HG03139 (cell line): Measurements from ENCODE around the gene VPS51.

ENCODE experiments used
- ATAC-seq: cut with Tn5 transposase; IDR thresholded peaks from one replicate; pipeline ENCODE4 v1.9.1; 2021; ENCODE audit not compliant: unreplicated experiment

VPS51 gene

GRCh38 chr11:65095974-65096806, at the start of gene VPS51:
Gene VPS51, plus strand, starts transcription at chr11:65096214. Its CDS starts 37 bp downstream, at chr11:65096251.
- peak; percentile 65 for ATAC-seq

DNA sequence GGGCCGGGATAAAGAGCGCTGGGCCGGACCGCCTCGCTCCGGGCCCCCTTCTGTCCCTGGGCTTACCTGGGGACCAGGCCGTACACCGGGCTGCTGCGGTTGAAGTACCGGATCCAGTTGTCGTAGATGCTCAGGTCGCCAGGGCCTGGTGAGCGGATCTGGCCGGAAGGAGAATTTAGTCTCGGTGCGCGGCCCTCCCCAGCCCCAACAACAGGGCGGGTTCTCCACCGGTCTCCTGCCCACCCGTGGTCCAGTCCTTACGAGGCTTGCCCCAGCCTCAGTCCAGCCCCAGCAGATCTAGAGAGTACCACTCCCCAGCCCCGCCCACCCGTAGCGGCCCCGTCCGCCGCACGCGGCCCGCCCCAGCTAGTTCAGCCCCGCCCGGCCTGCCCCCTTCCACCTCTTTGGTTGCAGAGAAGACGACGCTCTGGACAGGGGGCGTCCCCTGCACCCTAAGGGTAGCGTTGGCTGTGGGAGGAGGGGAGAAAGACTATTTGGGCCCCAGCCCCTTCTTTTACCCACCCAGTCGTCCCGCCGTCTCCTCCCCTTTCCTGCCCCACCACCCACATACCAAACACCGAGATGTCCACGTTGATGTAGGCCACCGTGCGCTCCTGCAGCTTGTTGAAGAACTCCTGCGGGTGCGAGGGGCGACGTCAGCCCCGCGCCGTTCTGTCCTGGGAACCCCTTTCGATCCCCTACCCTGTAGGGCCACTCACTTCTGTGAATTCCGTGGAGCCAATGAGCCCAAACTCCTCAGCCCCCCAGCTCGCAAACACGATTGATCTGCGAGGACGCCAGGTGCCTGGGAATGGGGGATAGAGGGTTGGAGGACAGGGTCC, 48.2 kb upstream of the VPS51 start:
- ATAC-seq: no peak

- ATAC-seq: no peak
Measured at GRCh38 chr11:65051398-65051858, 44.6 kb upstream of the VPS51 start.

- no peak for ATAC-seq
Measured at GRCh38 chr11:65053827-65054508, 42.0 kb upstream of the VPS51 start.

DNA sequence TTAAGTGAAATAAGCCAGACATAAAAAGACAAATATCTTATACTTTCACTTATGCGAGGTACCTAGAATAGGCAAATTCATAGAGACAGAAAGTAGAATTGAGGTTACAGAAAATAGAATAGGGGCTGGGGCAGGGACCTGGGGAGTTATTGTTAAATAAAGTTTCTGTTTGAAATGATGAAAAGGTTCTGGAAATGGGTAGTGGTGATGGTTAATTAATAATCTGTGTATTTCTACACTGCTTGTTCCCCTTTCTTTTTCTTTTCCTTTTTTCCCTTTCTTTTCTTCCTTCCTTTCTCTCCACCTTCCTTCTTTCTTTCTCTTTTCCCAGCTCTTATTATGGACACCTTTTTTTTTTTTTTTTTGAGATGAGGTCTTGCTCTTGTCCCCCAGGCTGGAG, 40.5 kb upstream of the VPS51 start:
- no peak for ATAC-seq

DNA sequence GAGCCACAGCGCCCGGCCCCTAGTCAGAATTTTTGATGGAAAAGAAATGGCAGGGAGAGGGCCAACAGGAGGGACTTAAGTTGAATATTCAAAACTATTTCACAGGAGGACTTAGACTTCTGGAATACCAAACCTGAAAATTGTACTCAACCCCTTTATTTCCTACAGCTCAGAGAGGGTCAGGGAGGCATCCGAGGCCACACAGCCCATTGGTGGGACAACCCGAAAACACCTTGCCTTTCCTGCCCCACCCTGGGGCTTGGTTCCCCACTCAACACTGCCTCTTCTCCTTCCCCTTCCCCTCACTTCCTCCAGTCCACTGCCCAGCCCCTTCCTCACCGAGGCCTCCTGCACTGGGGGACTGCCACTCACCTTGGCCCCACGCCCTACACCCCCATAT, 39.0 kb upstream of the VPS51 start:
- ATAC-seq: no peak

DNA sequence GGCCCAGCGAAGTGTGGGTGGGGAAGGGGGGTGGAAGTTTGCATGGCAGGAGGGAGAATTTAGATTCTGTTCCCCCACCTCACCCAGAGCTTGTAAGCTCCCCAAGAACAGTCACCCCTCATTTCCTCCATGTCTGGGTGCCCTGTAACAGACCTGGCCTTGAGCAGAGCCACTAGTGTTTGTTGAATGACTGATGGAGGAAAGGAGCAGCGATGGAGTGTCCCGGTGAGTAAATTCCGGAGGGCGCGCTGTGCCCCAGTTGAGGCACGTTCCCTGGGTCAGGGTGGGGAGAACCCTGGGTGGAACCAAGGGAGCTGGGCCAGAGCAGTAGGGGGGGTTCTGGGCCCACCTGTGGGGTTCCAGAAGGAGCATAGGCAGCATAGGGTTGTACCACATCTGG, 38.5 kb upstream of the VPS51 start:
- no peak for ATAC-seq

DNA sequence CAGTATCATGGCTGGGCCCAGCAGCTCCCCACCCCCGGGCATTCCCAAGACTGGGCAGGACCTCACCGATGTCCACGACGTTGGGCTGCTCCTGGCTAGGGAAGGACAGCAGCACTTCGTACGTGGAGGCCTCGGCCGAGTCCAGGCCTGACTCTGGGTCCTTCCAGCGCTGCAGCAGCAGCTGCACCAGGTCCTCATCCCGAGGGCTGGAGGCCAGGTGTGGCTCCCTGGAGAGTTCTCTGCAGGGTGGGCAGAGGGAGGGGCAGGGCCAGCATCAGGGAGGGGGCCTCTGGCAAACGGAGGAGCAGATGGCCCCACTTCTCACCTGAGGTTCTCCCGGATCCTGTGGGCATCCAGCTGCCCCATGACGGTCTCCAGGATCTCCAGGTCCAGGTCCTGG, 38.0 kb upstream of the VPS51 start:
- no peak for ATAC-seq

GRCh38 chr11:65058419-65059054, 37.5 kb upstream of the VPS51 start, which contains the start of gene NAALADL1:
Gene NAALADL1, minus strand, starts transcription at chr11:65058553. Its CDS starts 32 bp downstream, at chr11:65058521.
- no peak for ATAC-seq

GRCh38 chr11:65059523-65059922, 36.5 kb upstream of the VPS51 start:
- ATAC-seq: no peak

DNA sequence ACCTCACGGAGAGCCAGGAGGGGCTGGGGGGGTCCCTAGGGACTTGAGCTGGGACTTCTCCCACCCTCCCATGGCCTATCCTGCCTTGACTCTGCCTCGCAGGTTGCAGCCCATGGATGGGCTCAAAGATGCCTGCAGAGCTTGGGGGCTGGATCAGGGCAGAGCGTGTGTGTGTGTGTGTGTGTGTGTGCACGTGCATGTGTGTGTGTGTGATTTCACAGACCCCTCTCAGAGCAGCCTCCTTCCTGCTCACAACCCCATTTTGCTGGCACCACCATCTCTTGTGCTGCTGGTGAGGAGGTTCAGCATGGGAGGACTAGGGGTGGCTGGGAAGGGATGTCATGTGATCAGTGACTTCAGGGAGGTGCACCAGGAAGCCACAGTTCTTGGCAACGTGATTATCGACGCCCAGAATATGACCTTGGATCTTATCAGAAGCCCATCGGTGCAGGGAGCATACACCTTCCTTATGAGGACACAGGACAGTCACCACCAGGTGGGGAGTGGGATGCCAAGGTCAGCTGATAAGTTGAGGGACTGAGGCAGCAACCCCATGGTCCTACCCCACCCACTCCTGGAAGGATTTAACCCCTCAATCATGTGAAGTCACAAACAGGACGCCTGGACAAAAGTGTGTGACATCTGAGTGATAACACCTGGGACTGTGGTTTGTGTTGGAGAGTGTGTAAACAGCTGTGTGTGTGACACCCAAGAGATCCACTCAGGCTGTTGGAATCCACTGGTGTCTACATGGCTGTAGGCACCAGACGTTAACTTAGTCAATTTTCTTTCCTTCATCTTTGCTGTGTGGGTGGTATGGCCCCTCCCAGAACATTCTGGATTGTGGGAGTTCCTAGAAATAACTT, 35.8 kb upstream of the VPS51 start:
- ATAC-seq: no peak

GRCh38 chr11:65060913-65061408, 35.1 kb upstream of the VPS51 start:
- ATAC-seq: no peak

GRCh38 chr11:65063532-65063931, 32.5 kb upstream of the VPS51 start:
- ATAC-seq: no peak

DNA sequence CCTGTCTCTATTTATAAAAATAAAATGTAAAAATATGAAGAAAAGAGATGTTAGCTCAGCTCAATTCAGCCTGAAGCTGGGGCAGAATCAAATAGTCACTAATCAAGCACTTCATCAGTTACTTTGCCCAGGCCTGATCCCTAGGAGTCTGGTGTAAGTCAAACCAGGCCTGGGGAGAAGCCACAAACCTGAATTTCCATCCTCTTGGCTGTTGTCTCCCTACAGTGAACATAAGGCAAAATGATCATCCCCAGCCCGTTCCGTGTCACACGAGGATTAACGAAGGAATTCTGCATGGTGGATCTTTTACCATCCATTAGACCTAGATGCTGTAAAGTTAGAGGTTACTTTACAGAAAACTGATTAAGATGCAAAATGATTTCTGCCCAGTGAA, 31.2 kb upstream of the VPS51 start:
- no peak for ATAC-seq

GRCh38 chr11:65065851-65066250, 30.2 kb upstream of the VPS51 start:
- ATAC-seq: no peak

- ATAC-seq: no peak
Measured at GRCh38 chr11:65066315-65066714, 29.7 kb upstream of the VPS51 start.

- no peak for ATAC-seq
Measured at GRCh38 chr11:65066805-65067291, 29.2 kb upstream of the VPS51 start.

DNA sequence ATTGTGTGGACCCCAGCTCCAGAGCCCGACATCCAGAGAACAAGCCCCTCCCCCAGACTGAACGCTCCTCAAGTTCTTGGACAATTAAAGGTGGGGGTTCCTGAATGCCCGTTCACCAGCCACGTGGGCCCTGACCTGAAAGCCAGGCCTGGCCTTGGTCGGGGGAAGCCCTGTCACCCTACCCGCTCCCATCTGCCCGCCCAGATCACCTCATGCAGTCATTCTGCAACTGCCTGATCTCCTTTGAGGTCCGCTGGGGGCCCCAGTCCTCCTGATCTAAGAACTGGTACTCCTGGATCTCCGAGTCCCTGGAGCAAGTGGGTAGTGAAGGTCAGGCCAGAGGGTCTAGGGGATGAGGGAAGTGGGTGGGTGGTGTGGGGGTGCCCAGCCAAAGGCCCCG, 28.6 kb upstream of the VPS51 start:
- no peak for ATAC-seq

- ATAC-seq: no peak
Measured at GRCh38 chr11:65069217-65069616, 26.8 kb upstream of the VPS51 start.
